ENCODE measurements around the gene TRA2A.

The TRA2A gene

DNA sequence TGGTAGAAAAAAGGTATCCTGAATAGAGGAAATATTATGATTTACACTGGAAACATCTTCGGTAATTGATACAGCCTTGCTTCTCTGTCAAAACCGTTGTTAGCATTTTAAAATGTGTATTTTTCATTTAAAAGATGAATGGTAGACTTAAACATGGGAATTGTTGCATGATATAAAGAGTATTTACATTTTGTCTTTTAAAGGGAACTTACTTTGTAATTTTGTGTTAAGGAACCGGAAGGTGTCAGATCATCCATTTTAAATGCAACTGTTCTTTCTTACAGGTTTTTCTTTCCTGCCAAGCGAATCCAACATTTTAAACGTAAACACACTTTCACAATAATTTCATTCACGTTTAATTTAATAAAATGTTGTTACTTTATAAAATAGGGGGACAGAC lies 59.7 kb downstream of the TRA2A start:
- Histone ChIP-seq H3K9me3 (ENCODE audit: control extremely low read depth in 1 of 5, control insufficient read depth in 4 of 5, insufficient read depth in 2 of 5, low read depth in 1 of 5, low read length in 4 of 5) (no peaks in the 10 kb centered on the region), H3K27me3 (replicated peaks in 2 of 5; ENCODE audit: control insufficient read depth in 4 of 5, insufficient read depth in 5 of 5, low read length in 4 of 5) (peaks cover 0 to 98% (median 59%) of the 10 kb centered on the region in 5 experiments), H3K36me3 (ENCODE audit: control insufficient read depth in 4 of 4, insufficient read depth in 4 of 4, low read length in 3 of 4) (no peaks in the 10 kb centered on the region), H3K27ac (ENCODE audit: insufficient read depth in 1 of 2, low read depth in 1 of 2, low read length in 2 of 2, poor library complexity in 1 of 2, severe bottlenecking in 2 of 2) (peak overlapping the region in 1 of 2 experiments; percentile 71), H3K4me3 (ENCODE audit: control insufficient read depth in 1 of 7, extremely low read depth in 1 of 7, insufficient read depth in 4 of 7, low read depth in 2 of 7, low read length in 6 of 7) (peak overlapping the region in 2 of 7 experiments; percentile 90 to 97), H3K4me1 (ENCODE audit: control extremely low read depth in 1 of 4, control insufficient read depth in 4 of 4, insufficient read depth in 4 of 4, low read length in 3 of 4) (peaks cover 39 to 51% (median 44%) of the 10 kb centered on the region in 4 experiments)
- POLR2A ChIA-PET, result no interaction called here
- peak in 2 of 3 donors; percentile 40 for DNase-seq
- CTCF ChIA-PET, result interaction anchor here (1.5 to 1.8 kb wide), 2 partner anchors 9 to 199 kb away, joined by 10 to 17 read pairs; no protein-coding TSS in a partner anchor
- no CpG with 5 or more reads among the region's 6 CpGs for WGBS (ENCODE audit: insufficient coverage)

DNA sequence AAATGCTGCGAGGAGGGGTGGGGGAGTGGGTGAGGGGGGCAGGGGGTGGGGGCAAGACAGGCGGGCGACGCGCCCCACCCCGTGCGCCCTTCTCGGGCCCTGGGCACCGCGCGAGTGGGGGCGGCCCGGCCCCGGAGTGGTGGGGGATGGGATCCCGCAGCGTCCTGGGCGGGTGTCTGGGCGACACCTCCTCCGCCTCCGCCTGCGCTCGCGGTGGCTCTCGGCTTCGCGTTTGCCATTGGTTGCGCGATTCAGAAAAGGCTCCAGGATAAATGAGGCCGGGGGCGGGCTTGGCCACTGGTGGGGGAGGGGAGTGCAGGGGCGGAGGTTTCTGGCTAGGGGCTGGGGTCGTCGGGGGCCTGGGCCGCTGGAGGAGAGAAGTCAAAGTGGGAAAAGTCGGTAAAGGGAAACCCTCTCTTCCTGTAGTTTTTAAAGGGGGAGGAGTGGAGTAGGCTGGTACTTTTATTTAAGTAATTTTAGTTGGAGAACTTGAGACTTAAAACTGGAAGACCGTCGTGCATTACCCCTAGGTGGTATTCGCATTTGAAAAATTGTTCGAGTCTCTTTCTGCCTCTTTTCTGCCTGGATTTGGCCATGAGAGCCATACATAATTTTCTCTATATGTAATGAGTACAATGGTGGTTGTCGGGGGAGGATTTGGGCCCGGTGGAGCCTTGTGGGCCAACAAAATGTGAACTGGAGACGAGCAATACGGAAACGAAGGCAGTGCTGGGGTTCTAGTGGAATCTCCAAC lies 60.5 kb downstream of the TRA2A start:
- Histone ChIP-seq H3K27me3 (replicated peaks in 2 of 5; ENCODE audit: control insufficient read depth in 4 of 5, insufficient read depth in 5 of 5, low read length in 4 of 5) (peaks cover 0 to 98% (median 59%) of the 10 kb centered on the region in 5 experiments), H3K4me3 (ENCODE audit: control insufficient read depth in 1 of 7, extremely low read depth in 1 of 7, insufficient read depth in 4 of 7, low read depth in 2 of 7, low read length in 6 of 7) (peak overlapping the region in 3 of 7 experiments; percentile 10 to 97 (median 90)), H3K9me3 (ENCODE audit: control extremely low read depth in 1 of 5, control insufficient read depth in 4 of 5, insufficient read depth in 2 of 5, low read depth in 1 of 5, low read length in 4 of 5) (no peaks in the 10 kb centered on the region), H3K4me1 (ENCODE audit: control extremely low read depth in 1 of 4, control insufficient read depth in 4 of 4, insufficient read depth in 4 of 4, low read length in 3 of 4) (peaks cover 41 to 51% (median 44%) of the 10 kb centered on the region in 4 experiments), H3K27ac (ENCODE audit: insufficient read depth in 1 of 2, low read depth in 1 of 2, low read length in 2 of 2, poor library complexity in 1 of 2, severe bottlenecking in 2 of 2) (peak overlapping the region in 1 of 2 experiments; percentile 71), H3K36me3 (ENCODE audit: control insufficient read depth in 4 of 4, insufficient read depth in 4 of 4, low read length in 3 of 4) (no peaks in the 10 kb centered on the region)
- CTCF ChIA-PET, result no interaction called here
- 3% methylated on average over 15 of the region's 44 CpGs for WGBS (ENCODE audit: insufficient coverage)
- POLR2A ChIA-PET, result no interaction called here
- peak in 2 of 3 donors; percentile 30 to 31 for DNase-seq

DNA sequence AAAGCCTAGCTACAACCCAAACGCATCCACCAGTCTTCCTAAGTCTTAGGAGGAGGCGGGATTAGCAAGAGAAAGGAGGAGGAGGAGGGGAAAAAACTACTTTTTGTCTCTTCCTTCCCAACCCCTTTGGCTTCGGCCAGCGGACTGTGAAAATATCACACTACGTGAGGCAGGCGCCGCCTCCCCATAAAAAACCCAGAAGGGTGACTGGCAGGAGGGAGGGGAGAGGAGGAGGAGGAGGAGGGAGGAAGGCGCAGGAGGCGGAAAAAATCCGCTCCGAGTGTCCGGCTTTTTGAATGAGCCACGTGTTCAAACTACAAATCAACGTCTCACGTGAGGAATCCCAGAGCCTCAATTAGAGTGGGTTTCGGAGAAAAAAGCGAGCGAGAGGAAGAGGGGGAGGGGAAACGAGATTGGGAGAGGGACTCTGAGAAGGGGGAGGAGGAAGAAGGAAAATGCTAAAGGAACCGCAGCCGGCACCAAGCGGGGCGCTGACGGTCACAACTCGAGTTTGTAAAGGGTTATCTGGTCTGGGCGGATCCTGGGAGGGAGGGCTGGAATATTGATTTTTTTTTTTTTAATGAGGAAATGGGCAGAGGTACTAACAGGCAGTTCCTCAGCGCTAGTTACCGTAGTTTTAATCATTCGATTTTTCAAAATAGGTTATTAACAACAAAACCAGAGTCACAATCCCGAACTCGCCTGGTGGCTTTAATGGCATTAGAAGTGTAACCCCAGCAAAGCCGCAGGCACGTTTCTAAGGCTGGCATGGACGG lies 61.3 kb downstream of the TRA2A start, which contains the start of gene IGF2BP3:
Gene IGF2BP3, minus strand, starts transcription at position 162 of the 776 bp plus-strand sequence. CDS start 381 bp downstream, outside the sequence.
- H3K27me3 ChIP-seq (replicated peaks in 2 of 5; ENCODE audit: control insufficient read depth in 4 of 5, insufficient read depth in 5 of 5, low read length in 4 of 5), result peaks cover 0 to 100% (median 62%) of the 10 kb centered on the region in 5 experiments
- POLR2A ChIA-PET, result no interaction called here
- H3K4me1 ChIP-seq (ENCODE audit: control extremely low read depth in 1 of 4, control insufficient read depth in 4 of 4, insufficient read depth in 4 of 4, low read length in 3 of 4), result peaks cover 38 to 52% (median 44%) of the 10 kb centered on the region in 4 experiments
- 2% methylated on average over 14 of the region's 34 CpGs for WGBS (ENCODE audit: insufficient coverage)
- no peaks in the 10 kb centered on the region for H3K9me3 ChIP-seq (ENCODE audit: control extremely low read depth in 1 of 5, control insufficient read depth in 4 of 5, insufficient read depth in 2 of 5, low read depth in 1 of 5, low read length in 4 of 5)
- H3K36me3 ChIP-seq (ENCODE audit: control insufficient read depth in 4 of 4, insufficient read depth in 4 of 4, low read length in 3 of 4), result peaks cover 0 to 3% (median 0%) of the 10 kb centered on the region in 4 experiments
- peak in 2 of 3 donors; percentile 56 to 57 for DNase-seq
- CTCF ChIA-PET, result interaction anchor here (0.9 kb wide), 1 partner anchor 13 kb away, joined by 3 read pairs; no protein-coding TSS in a partner anchor
- peak within 1 kb of the TSS in 1 of 2 experiments; percentile 71 for H3K27ac ChIP-seq (ENCODE audit: insufficient read depth in 1 of 2, low read depth in 1 of 2, low read length in 2 of 2, poor library complexity in 1 of 2, severe bottlenecking in 2 of 2)
- peak within 1 kb of the TSS in 6 of 7 experiments; percentile 5 to 97 (median 56) for H3K4me3 ChIP-seq (ENCODE audit: control insufficient read depth in 1 of 7, extremely low read depth in 1 of 7, insufficient read depth in 4 of 7, low read depth in 2 of 7, low read length in 6 of 7)

DNA sequence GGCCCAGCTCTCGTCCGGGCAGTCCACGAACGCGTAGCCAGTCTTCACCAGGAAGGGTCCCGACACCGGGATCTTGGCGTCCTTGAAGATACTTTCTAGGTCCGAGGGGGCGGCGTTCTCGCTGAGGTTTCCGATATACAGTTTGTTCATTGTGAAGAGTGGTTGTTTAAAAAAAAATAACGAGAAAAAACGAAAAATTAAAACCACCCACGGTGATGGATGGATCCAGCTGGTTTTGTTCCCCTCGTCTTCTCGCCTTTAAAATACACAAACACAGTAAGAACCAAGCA lies 61.9 kb downstream of the TRA2A start:
- H3K27me3 ChIP-seq (replicated peaks in 2 of 5; ENCODE audit: control insufficient read depth in 4 of 5, insufficient read depth in 5 of 5, low read length in 4 of 5), result peaks cover 0 to 100% (median 59%) of the 10 kb centered on the region in 5 experiments
- ChIA-PET CTCF (interaction anchor here (0.9 kb wide), 1 partner anchor 13 kb away, joined by 3 read pairs; no protein-coding TSS in a partner anchor), POLR2A (no interaction called here)
- no peak for DNase-seq
- H3K4me3 ChIP-seq (ENCODE audit: control insufficient read depth in 1 of 7, extremely low read depth in 1 of 7, insufficient read depth in 4 of 7, low read depth in 2 of 7, low read length in 6 of 7), result peak overlapping the region in 5 of 7 experiments; percentile 42 to 90 (median 50)
- H3K4me1 ChIP-seq (ENCODE audit: control extremely low read depth in 1 of 4, control insufficient read depth in 4 of 4, insufficient read depth in 4 of 4, low read length in 3 of 4), result peaks cover 36 to 56% (median 44%) of the 10 kb centered on the region in 4 experiments
- peaks cover 0 to 5% (median 0%) of the 10 kb centered on the region in 4 experiments for H3K36me3 ChIP-seq (ENCODE audit: control insufficient read depth in 4 of 4, insufficient read depth in 4 of 4, low read length in 3 of 4)
- H3K27ac ChIP-seq (ENCODE audit: insufficient read depth in 1 of 2, low read depth in 1 of 2, low read length in 2 of 2, poor library complexity in 1 of 2, severe bottlenecking in 2 of 2), result peak overlapping the region in 1 of 2 experiments; percentile 64
- 2% methylated on average over 8 of the region's 18 CpGs for WGBS (ENCODE audit: insufficient coverage)
- H3K9me3 ChIP-seq (ENCODE audit: control extremely low read depth in 1 of 5, control insufficient read depth in 4 of 5, insufficient read depth in 2 of 5, low read depth in 1 of 5, low read length in 4 of 5), result no peaks in the 10 kb centered on the region

DNA sequence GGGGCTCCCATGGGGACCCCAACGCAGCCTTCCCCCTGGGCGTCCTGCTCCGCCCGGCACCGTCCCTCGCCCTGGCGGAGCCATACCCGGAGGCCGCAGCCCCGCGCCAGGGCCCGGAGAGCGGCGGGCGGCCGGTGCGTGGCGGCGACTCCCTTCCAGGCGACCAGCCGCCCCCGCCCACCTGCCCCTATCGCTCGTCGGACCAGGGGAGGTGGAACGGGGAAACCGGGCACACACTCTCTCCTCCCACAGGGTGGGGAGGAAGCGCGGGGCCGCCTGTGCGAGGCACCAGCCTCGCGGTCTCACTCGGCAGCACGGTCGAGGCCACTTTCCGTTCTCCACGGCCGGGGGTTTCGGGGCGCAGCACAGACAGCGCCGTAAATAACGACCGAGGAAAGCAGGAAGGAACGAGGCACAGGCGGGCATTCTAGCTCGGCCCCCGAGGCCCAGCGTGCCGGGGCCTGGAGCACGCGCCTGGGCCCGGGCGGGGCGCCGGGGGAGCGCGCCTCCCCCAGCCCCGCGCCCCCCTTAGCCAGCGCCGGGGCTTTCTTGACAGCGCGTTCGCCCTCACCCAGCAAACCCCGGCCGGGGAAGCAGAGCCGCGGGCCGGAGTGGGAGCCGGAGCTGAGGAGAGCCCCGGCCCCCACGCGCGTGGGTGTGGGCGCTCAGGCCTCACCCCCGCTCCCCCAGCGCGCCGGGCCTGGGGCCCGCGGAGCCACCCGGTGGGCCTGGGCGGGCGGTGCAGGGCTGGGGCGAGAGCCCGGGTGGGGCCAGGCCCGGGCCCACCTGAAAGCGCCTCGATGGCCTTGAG lies 62.4 kb downstream of the TRA2A start:
- ChIA-PET POLR2A (no interaction called here), CTCF (interaction anchor here (0.9 to 1.3 kb wide), 4 partner anchors 14 to 115 kb away, joined by 3 read pairs; no protein-coding TSS in a partner anchor)
- peak overlapping the region in 6 of 7 experiments; percentile 5 to 90 (median 56) for H3K4me3 ChIP-seq (ENCODE audit: control insufficient read depth in 1 of 7, extremely low read depth in 1 of 7, insufficient read depth in 4 of 7, low read depth in 2 of 7, low read length in 6 of 7)
- H3K36me3 ChIP-seq (ENCODE audit: control insufficient read depth in 4 of 4, insufficient read depth in 4 of 4, low read length in 3 of 4), result peaks cover 0 to 5% (median 0%) of the 10 kb centered on the region in 4 experiments
- 1% methylated on average over 59 of the region's 91 CpGs for WGBS (ENCODE audit: insufficient coverage)
- peak in 2 of 3 donors; percentile 68 to 73 for DNase-seq
- no peaks in the 10 kb centered on the region for H3K9me3 ChIP-seq (ENCODE audit: control extremely low read depth in 1 of 5, control insufficient read depth in 4 of 5, insufficient read depth in 2 of 5, low read depth in 1 of 5, low read length in 4 of 5)
- peaks cover 0 to 100% (median 57%) of the 10 kb centered on the region in 5 experiments for H3K27me3 ChIP-seq (replicated peaks in 2 of 5; ENCODE audit: control insufficient read depth in 4 of 5, insufficient read depth in 5 of 5, low read length in 4 of 5)
- peak overlapping the region in 1 of 2 experiments; percentile 64 for H3K27ac ChIP-seq (ENCODE audit: insufficient read depth in 1 of 2, low read depth in 1 of 2, low read length in 2 of 2, poor library complexity in 1 of 2, severe bottlenecking in 2 of 2)
- peaks cover 35 to 59% (median 40%) of the 10 kb centered on the region in 4 experiments for H3K4me1 ChIP-seq (ENCODE audit: control extremely low read depth in 1 of 4, control insufficient read depth in 4 of 4, insufficient read depth in 4 of 4, low read length in 3 of 4)

DNA sequence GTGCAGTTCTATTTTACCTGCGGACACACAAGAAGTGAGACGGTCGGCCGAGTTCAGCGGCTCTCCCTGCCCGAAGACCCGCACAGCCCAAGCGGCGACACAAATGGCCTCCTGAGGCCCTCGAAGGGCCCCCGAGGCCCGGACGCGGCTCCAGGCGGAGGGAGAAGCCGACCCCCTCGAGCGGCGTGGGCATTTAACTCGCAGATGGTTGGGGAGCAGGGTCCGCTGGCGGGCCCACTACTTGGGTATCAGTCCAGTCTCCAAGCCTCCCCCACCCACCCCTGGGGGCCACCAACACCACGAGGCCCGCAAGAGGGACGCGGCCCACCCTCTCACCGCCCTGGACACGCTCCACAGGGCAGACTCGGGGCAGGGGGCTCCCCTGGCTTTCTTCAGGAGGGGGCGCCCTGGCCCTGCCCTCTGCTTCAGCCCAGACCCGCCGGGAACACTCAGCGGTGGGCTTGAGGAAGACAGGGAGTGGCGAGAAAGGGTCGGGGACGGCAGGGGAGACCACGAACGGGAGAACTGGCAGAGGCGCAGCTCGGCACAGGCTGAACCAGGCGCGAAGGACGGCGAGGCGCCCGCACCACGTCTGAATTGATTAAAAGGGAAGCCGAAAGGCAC lies 63.1 kb downstream of the TRA2A start:
- CTCF ChIA-PET, result interaction anchor here (0.8 to 1.4 kb wide), 6 partner anchors 11 to 115 kb away, joined by 3 to 6 read pairs (median 3); no protein-coding TSS in a partner anchor

More for the DNA sequence above, 63.1 kb downstream of the TRA2A start:
- POLR2A ChIA-PET, result no interaction called here
- Histone ChIP-seq H3K27me3 (replicated peaks in 2 of 5; ENCODE audit: control insufficient read depth in 4 of 5, insufficient read depth in 5 of 5, low read length in 4 of 5) (peaks cover 0 to 98% (median 57%) of the 10 kb centered on the region in 5 experiments), H3K36me3 (ENCODE audit: control insufficient read depth in 4 of 4, insufficient read depth in 4 of 4, low read length in 3 of 4) (peaks cover 0 to 5% (median 0%) of the 10 kb centered on the region in 4 experiments), H3K9me3 (ENCODE audit: control extremely low read depth in 1 of 5, control insufficient read depth in 4 of 5, insufficient read depth in 2 of 5, low read depth in 1 of 5, low read length in 4 of 5) (no peaks in the 10 kb centered on the region), H3K4me1 (ENCODE audit: control extremely low read depth in 1 of 4, control insufficient read depth in 4 of 4, insufficient read depth in 4 of 4, low read length in 3 of 4) (peaks cover 30 to 63% (median 38%) of the 10 kb centered on the region in 4 experiments), H3K27ac (ENCODE audit: insufficient read depth in 1 of 2, low read depth in 1 of 2, low read length in 2 of 2, poor library complexity in 1 of 2, severe bottlenecking in 2 of 2) (peak overlapping the region in 1 of 2 experiments; percentile 64), H3K4me3 (ENCODE audit: control insufficient read depth in 1 of 7, extremely low read depth in 1 of 7, insufficient read depth in 4 of 7, low read depth in 2 of 7, low read length in 6 of 7) (peak overlapping the region in 5 of 7 experiments; percentile 48 to 90 (median 63))
- peak in 1 of 3 donors; percentile 43 for DNase-seq
- 3% methylated on average over 41 of the region's 48 CpGs for WGBS (ENCODE audit: insufficient coverage)

All from common myeloid progenitor, CD34-positive (primary cell).